ENCODE results near the gene NEK2. TPM values are rescaled to one million over a fixed set of nuclear protein-coding genes. Genes with fewer than 3 reads are reported as not detected.
A peak's percentile ranks its signal among the peaks of the same experiment; 100 is the strongest.

Gene NEK2
- total RNA-seq, 1 donor from 2014 or later, result 28.0 TPM

- no peak for DNase-seq (ENCODE audit: low read depth)
- H3K4me3 ChIP-seq (ENCODE audit: low read depth, low read length), result no peak overlapping the region
- TF ChIP-seq CTCF (conservative IDR thresholded peaks at IDR 0.05; ENCODE audit: low read depth, low read length), result peak; percentile 98
These were observed 20.3 kb downstream of the NEK2 start for GRCh38 chr1:211654838-211655787.

- DNase-seq (ENCODE audit: low read depth), result no peak
- H3K4me3 ChIP-seq (ENCODE audit: low read depth, low read length), result no peak overlapping the region
- no peak for TF ChIP-seq CTCF (conservative IDR thresholded peaks at IDR 0.05; ENCODE audit: low read depth, low read length)
These were observed 21.4 kb downstream of the NEK2 start for GRCh38 chr1:211653959-211654496.

- no peak for DNase-seq (ENCODE audit: low read depth)
- H3K4me3 ChIP-seq (ENCODE audit: low read depth, low read length), result no peak overlapping the region
- no peak for TF ChIP-seq CTCF (conservative IDR thresholded peaks at IDR 0.05; ENCODE audit: low read depth, low read length)
These were observed 22.1 kb downstream of the NEK2 start for GRCh38 chr1:211653293-211653692.

- no peak overlapping the region for H3K4me3 ChIP-seq (ENCODE audit: low read depth, low read length)
- no peak for DNase-seq (ENCODE audit: low read depth)
- TF ChIP-seq CTCF (conservative IDR thresholded peaks at IDR 0.05; ENCODE audit: low read depth, low read length), result no peak
These were observed 23.1 kb downstream of the NEK2 start for GRCh38 chr1:211652371-211652770.

- no peak overlapping the region for H3K4me3 ChIP-seq (ENCODE audit: low read depth, low read length)
- no peak for DNase-seq (ENCODE audit: low read depth)
- TF ChIP-seq CTCF (conservative IDR thresholded peaks at IDR 0.05; ENCODE audit: low read depth, low read length), result no peak
These were observed 24.5 kb downstream of the NEK2 start for GRCh38 chr1:211650904-211651303.

- peak; percentile 60 for TF ChIP-seq CTCF (conservative IDR thresholded peaks at IDR 0.05; ENCODE audit: low read depth, low read length)
- DNase-seq (ENCODE audit: low read depth), result no peak
These were observed 26.2 kb downstream of the NEK2 start for GRCh38 chr1:211648980-211649934.

More at GRCh38 chr1:211648980-211649934, 26.2 kb downstream of the NEK2 start:
- no peak overlapping the region for H3K4me3 ChIP-seq (ENCODE audit: low read depth, low read length)
